GM23338 (cell line): ENCODE results near the gene ASAP2. TPM values are rescaled to one million over a fixed set of nuclear protein-coding genes. Genes with fewer than 3 reads are reported as not detected.

Experiments
- ATAC-seq: fragments of 200-7000 bp; cut with Tn5 transposase; 3 replicates; pipeline ENCODE4 v1.9.1; 2020
- DNase-seq: peaks from one replicate; pipeline ENCODE4 v3.0.0-alpha.2; 2015; ENCODE audit warnings: low spot score
- H2AFZ ChIP-seq: fragments of 200-600 bp; sonication (generic); 2 replicates; pipeline ENCODE4 v1.8.0; 2016; ENCODE audit warnings: antibody characterized with exemption, mild to moderate bottlenecking, moderate library complexity
- H3F3A ChIP-seq: fragments of 200-600 bp; sonication (generic); replicated peaks from 2 replicates; pipeline ENCODE4 v1.8.0; 2017; ENCODE audit warnings: antibody characterized with exemption, mixed run types, low read depth
- H3K27ac ChIP-seq: fragments of 200-600 bp; sonication (generic); 2 replicates; pipeline ENCODE4 v1.6.1; 2016; ENCODE audit warnings: low read depth
- H3K27me3 ChIP-seq: fragments of 200-600 bp; sonication (generic); 2 replicates; pipeline ENCODE4 v1.8.0; 2016; ENCODE audit warnings: mild to moderate bottlenecking, mixed run types, moderate library complexity; ENCODE audit not compliant: insufficient read depth
- H3K36me3 ChIP-seq: fragments of 200-600 bp; sonication (generic); 2 replicates; pipeline ENCODE4 v1.8.0; 2016; ENCODE audit warnings: mild to moderate bottlenecking; ENCODE audit not compliant: insufficient read depth
- H3K4me1 ChIP-seq: fragments of 200-600 bp; sonication (generic); 2 replicates; pipeline ENCODE4 v1.8.0; 2016; ENCODE audit warnings: mild to moderate bottlenecking, moderate library complexity; ENCODE audit not compliant: insufficient read depth
- H3K4me2 ChIP-seq: fragments of 200-600 bp; sonication (generic); 2 replicates; pipeline ENCODE4 v1.7.1; 2017; ENCODE audit warnings: mixed run types
- H3K4me3 ChIP-seq: fragments of 200-600 bp; sonication (generic); 2 replicates; pipeline ENCODE4 v1.6.1; 2016; ENCODE audit warnings: mixed run types
- H3K79me2 ChIP-seq: fragments of 200-600 bp; sonication (generic); replicated peaks from 2 replicates; pipeline ENCODE4 v1.8.0; 2017; ENCODE audit warnings: mild to moderate bottlenecking; ENCODE audit not compliant: insufficient read depth
- H3K9me2 ChIP-seq: fragments of 200-600 bp; sonication (generic); 2 replicates; pipeline ENCODE4 v1.8.0; 2017; ENCODE audit not compliant: insufficient read depth
- H4K20me1 ChIP-seq: fragments of 200-600 bp; sonication (generic); replicated peaks from 2 replicates; pipeline ENCODE4 v1.8.0; 2017; ENCODE audit warnings: mild to moderate bottlenecking; ENCODE audit not compliant: insufficient read depth
- H3K27ac Mint-ChIP-seq: 2 replicates; pipeline ENCODE4 v1.8.0; 2020; ENCODE audit warnings: inconsistent platforms, mild to moderate bottlenecking, moderate library complexity, mixed read lengths
- H3K27me3 Mint-ChIP-seq: 3 replicates; pipeline ENCODE4 v1.8.0; 2022; ENCODE audit warnings: low read depth, mild to moderate bottlenecking, moderate library complexity, mixed read lengths, inconsistent platforms; ENCODE audit not compliant: insufficient read depth, poor library complexity
- H3K36me3 Mint-ChIP-seq: 3 replicates; pipeline ENCODE4 v1.8.0; 2021; ENCODE audit warnings: low read depth, mild to moderate bottlenecking, inconsistent platforms, moderate library complexity, mixed read lengths
- H3K4me1 Mint-ChIP-seq: 3 replicates; pipeline ENCODE4 v1.8.0; 2020; ENCODE audit warnings: mild to moderate bottlenecking, inconsistent platforms, mixed read lengths
- H3K4me3 Mint-ChIP-seq: 3 replicates; pipeline ENCODE4 v1.8.0; 2021; ENCODE audit warnings: moderate library complexity, mild to moderate bottlenecking, inconsistent platforms, mixed read lengths
- H3K9me3 Mint-ChIP-seq: 3 replicates; pipeline ENCODE4 v1.8.0; 2020; ENCODE audit warnings: moderate library complexity, mild to moderate bottlenecking, inconsistent platforms, mixed read lengths
- NANOG ChIP-seq: IDR thresholded peaks from 2 replicates; pipeline ENCODE4 v1.6.1; 2016; ENCODE audit warnings: antibody characterized with exemption, borderline replicate concordance
- POLR2AphosphoS5 ChIP-seq: IDR thresholded peaks from 2 replicates; pipeline ENCODE4 v1.6.1; 2016; ENCODE audit warnings: antibody characterized with exemption, low read depth
- REST ChIP-seq: IDR thresholded peaks from one replicate; pipeline ENCODE4 v1.6.1; 2018; ENCODE audit warnings: antibody characterized with exemption; ENCODE audit not compliant: unreplicated experiment
- STAT1 ChIP-seq: IDR thresholded peaks from one replicate; pipeline ENCODE4 v1.6.1; 2016; ENCODE audit warnings: antibody characterized with exemption; ENCODE audit not compliant: unreplicated experiment
- ZNF331 ChIP-seq: fragments of 250-450 bp; sonication (Bioruptor Pico); IDR thresholded peaks from 2 replicates; pipeline ENCODE4 v1.5.0; 2020; ENCODE audit warnings: low read depth, mild to moderate bottlenecking, moderate library complexity
- polyA plus RNA-seq: library from polyadenylated mRNA; unstranded; fragments of >200 nt; fragmentation: Nextera tagmentation; extraction: Ambion mirVana; gene quantifications from 2 replicates; pipeline ENCODE4 v1.2.1, GENCODE V29; 2016
- total RNA-seq: library from RNA; depleted of rRNA; stranded (reverse); fragments of >200 nt; shearing (Covaris generic); gene quantifications from 2 replicates; pipeline ENCODE4 v1.2.3, GENCODE V29; 2014
- TF ChIP-seq, protein P1 (sequence below): fragments of 250-450 bp; sonication (Bioruptor Pico); IDR thresholded peaks from 2 replicates; pipeline ENCODE4 v1.5.0; 2020; ENCODE audit warnings: mild to moderate bottlenecking, moderate library complexity
- TF ChIP-seq, protein P2 (sequence below): IDR thresholded peaks from 2 replicates; pipeline ENCODE4 v1.6.1; 2016; ENCODE audit warnings: antibody characterized with exemption

The ASAP2 gene
- total and polyA plus RNA-seq, 2 experiments from 2014 or later = 2.6 to 15.6 TPM

DNA sequence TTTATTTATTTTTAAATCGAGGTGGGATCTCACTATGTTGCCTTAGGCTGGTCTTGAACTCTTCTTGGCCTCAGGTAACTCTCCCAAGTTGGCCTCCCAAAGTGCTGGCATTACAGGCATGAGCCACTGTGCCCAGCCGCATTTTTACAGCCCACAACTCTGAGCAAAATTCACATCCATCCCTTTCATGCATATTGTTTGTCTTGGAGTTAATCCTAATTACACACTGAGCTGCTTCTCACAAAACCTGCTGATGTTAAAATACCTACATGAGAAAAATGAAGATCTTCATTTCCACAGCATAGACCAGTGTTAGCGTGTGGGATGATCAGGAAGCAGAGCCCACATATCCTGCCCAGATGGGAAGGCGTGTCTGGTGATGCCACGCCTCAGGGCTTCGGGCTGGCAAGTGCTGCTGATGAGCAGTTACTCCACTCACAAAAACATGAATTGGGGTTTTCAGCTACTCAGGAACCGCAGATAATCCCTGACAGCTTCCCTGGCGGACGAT, 202.1 kb downstream of the ASAP2 start (continued):
- TF ChIP-seq, protein P1, sequence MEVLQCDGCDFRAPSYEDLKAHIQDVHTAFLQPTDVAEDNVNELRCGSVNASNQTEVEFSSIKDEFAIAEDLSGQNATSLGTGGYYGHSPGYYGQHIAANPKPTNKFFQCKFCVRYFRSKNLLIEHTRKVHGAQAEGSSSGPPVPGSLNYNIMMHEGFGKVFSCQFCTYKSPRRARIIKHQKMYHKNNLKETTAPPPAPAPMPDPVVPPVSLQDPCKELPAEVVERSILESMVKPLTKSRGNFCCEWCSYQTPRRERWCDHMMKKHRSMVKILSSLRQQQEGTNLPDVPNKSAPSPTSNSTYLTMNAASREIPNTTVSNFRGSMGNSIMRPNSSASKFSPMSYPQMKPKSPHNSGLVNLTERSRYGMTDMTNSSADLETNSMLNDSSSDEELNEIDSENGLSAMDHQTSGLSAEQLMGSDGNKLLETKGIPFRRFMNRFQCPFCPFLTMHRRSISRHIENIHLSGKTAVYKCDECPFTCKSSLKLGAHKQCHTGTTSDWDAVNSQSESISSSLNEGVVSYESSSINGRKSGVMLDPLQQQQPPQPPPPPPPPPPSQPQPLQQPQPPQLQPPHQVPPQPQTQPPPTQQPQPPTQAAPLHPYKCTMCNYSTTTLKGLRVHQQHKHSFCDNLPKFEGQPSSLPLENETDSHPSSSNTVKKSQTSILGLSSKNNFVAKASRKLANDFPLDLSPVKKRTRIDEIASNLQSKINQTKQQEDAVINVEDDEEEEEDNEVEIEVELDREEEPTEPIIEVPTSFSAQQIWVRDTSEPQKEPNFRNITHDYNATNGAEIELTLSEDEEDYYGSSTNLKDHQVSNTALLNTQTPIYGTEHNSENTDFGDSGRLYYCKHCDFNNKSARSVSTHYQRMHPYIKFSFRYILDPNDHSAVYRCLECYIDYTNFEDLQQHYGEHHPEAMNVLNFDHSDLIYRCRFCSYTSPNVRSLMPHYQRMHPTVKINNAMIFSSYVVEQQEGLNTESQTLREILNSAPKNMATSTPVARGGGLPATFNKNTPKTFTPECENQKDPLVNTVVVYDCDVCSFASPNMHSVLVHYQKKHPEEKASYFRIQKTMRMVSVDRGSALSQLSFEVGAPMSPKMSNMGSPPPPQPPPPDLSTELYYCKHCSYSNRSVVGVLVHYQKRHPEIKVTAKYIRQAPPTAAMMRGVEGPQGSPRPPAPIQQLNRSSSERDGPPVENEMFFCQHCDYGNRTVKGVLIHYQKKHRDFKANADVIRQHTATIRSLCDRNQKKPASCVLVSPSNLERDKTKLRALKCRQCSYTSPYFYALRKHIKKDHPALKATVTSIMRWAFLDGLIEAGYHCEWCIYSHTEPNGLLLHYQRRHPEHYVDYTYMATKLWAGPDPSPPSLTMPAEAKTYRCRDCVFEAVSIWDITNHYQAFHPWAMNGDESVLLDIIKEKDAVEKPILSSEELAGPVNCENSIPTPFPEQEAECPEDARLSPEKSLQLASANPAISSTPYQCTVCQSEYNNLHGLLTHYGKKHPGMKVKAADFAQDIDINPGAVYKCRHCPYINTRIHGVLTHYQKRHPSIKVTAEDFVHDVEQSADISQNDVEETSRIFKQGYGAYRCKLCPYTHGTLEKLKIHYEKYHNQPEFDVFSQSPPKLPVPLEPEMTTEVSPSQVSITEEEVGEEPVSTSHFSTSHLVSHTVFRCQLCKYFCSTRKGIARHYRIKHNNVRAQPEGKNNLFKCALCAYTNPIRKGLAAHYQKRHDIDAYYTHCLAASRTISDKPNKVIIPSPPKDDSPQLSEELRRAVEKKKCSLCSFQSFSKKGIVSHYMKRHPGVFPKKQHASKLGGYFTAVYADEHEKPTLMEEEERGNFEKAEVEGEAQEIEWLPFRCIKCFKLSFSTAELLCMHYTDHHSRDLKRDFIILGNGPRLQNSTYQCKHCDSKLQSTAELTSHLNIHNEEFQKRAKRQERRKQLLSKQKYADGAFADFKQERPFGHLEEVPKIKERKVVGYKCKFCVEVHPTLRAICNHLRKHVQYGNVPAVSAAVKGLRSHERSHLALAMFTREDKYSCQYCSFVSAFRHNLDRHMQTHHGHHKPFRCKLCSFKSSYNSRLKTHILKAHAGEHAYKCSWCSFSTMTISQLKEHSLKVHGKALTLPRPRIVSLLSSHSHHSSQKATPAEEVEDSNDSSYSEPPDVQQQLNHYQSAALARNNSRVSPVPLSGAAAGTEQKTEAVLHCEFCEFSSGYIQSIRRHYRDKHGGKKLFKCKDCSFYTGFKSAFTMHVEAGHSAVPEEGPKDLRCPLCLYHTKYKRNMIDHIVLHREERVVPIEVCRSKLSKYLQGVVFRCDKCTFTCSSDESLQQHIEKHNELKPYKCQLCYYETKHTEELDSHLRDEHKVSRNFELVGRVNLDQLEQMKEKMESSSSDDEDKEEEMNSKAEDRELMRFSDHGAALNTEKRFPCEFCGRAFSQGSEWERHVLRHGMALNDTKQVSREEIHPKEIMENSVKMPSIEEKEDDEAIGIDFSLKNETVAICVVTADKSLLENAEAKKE (CRISPR knock-in tag) = no peak
- TF ChIP-seq ZNF331 (CRISPR knock-in tag) = no peak
- TF ChIP-seq REST = no peak
- no peak for TF ChIP-seq POLR2AphosphoS5

GRCh38 chr2:9410108-9410507, 203.5 kb downstream of the ASAP2 start:
- H3K27me3 ChIP-seq = no peaks in the 10 kb centered on the region
- H3K79me2 ChIP-seq = no peaks in the 10 kb centered on the region
- no peaks in the 10 kb centered on the region for H3K36me3 ChIP-seq
- H3K36me3 Mint-ChIP-seq = peaks cover 7% of the 10 kb centered on the region; the same call in 1 of the 3 replicates
- no peaks in the 10 kb centered on the region for H3K9me2 ChIP-seq
- no peak for DNase-seq
- no peak overlapping the region for H3K27ac ChIP-seq
- H3K9me3 Mint-ChIP-seq = no peaks in the 10 kb centered on the region
- no peaks in the 10 kb centered on the region for H3K4me1 Mint-ChIP-seq
- H3K4me3 ChIP-seq = no peak overlapping the region
- no peak overlapping the region for H3K4me2 ChIP-seq
- H3F3A ChIP-seq = 0 out of 2 replicates have a peak, but pooled peaks cover 3% of the 10 kb centered on the region
- H3K4me1 ChIP-seq = no peaks in the 10 kb centered on the region
- no peak overlapping the region for H3K27ac Mint-ChIP-seq
- peaks cover 3% of the 10 kb centered on the region for H4K20me1 ChIP-seq
- no peak overlapping the region for H3K4me3 Mint-ChIP-seq
- peaks cover 10% of the 10 kb centered on the region for H3K27me3 Mint-ChIP-seq
- H2AFZ ChIP-seq = no peak overlapping the region
- ATAC-seq = no peak
- no peak for TF ChIP-seq ZNF331 (CRISPR knock-in tag)
- TF ChIP-seq NANOG = no peak
- TF ChIP-seq REST = no peak
- no peak for TF ChIP-seq STAT1
- TF ChIP-seq, protein P2, sequence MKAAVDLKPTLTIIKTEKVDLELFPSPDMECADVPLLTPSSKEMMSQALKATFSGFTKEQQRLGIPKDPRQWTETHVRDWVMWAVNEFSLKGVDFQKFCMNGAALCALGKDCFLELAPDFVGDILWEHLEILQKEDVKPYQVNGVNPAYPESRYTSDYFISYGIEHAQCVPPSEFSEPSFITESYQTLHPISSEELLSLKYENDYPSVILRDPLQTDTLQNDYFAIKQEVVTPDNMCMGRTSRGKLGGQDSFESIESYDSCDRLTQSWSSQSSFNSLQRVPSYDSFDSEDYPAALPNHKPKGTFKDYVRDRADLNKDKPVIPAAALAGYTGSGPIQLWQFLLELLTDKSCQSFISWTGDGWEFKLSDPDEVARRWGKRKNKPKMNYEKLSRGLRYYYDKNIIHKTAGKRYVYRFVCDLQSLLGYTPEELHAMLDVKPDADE = no peak
